Caki2 (cell line): ENCODE measurements around the gene ADAMTS13. TPM values are rescaled to one million over a fixed set of nuclear protein-coding genes. Genes with fewer than 3 reads are reported as not detected.
"Not testable (repeated sequence)": the region's sequence is repeated elsewhere in the genome, so short reads cannot be mapped to it uniquely, and the experiment has no call there.

ENCODE experiments used
- DNase-seq: peaks from one replicate; pipeline ENCODE4 v3.0.0-alpha.2; 2015; ENCODE audit warnings: low read depth
- in situ Hi-C: cut with HindIII; loops from 2 replicates; pipeline ENCODE4 v1.10.0; 2016; ENCODE audit warnings: low sequenced_read_pairs, low pct_unique_long_range_greater_than_20kb, mixed read lengths
- total RNA-seq: library from RNA; depleted of rRNA; stranded (reverse); fragments of >200 nt; shearing (Covaris generic); gene quantifications from 2 replicates; pipeline ENCODE4 v1.2.3, GENCODE V29; 2014; ENCODE audit warnings: low replicate concordance

Gene ADAMTS13
- total RNA-seq, 1 experiment from 2014 or later: 3.0 TPM

DNA sequence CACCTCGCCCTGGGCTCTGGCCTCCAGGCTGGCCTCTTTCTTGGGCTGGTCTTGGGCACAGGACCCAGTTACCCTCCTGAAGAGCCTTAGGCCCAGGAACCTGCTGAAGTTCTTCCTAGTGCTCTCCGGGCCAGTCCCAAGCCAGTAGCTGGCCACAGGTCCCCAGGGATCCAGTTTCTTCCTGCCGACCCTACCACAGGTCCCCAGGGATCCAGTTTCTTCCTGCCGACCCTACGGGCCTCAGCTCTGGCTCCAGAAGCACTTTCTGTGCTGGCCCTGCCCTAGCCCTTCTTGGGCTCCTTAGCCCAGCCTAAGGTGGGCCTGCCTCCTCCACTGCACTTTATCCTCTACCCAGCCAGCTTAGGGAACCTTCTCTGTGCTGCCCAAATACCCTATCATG is 19.4 kb downstream of the ADAMTS13 start:
- in situ Hi-C loops: no loop called here
- no peak for DNase-seq

DNA sequence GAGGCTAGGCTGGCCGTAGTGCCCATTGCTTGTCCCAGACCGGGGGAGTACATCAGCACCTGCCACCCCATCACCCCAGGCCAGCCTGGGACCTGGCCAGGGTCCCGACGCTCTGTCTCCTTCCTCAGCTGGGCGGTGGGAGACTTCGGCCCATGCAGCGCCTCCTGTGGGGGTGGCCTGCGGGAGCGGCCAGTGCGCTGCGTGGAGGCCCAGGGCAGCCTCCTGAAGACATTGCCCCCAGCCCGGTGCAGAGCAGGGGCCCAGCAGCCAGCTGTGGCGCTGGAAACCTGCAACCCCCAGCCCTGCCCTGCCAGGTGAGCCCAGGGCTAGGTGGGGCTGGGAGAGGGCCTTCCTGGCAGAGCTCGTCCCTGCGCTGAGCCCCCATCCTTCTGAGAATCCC is 21.1 kb downstream of the ADAMTS13 start:
- in situ Hi-C loops: no loop called here
- no peak for DNase-seq

DNA sequence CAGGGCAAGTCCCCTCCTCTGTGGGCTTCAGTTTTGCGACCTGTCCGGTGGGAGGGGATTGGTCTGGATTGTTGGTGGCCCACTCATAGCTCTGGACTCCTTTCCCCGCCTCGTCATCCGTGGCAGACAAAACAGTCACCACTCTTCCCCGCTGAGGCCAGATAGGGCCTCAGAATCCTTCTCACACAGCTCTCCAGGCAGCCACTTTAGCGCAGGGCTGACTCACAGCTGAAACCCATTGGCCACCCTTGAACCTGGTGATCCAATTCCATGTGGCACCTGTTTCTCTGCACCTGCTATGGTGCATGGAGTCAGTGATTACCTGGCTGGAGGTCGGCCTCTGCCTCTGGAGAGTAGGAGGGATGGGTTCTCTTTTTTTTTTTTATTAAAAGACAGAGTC is 21.8 kb downstream of the ADAMTS13 start:
- in situ Hi-C loops: no loop called here
- no peak for DNase-seq

DNA sequence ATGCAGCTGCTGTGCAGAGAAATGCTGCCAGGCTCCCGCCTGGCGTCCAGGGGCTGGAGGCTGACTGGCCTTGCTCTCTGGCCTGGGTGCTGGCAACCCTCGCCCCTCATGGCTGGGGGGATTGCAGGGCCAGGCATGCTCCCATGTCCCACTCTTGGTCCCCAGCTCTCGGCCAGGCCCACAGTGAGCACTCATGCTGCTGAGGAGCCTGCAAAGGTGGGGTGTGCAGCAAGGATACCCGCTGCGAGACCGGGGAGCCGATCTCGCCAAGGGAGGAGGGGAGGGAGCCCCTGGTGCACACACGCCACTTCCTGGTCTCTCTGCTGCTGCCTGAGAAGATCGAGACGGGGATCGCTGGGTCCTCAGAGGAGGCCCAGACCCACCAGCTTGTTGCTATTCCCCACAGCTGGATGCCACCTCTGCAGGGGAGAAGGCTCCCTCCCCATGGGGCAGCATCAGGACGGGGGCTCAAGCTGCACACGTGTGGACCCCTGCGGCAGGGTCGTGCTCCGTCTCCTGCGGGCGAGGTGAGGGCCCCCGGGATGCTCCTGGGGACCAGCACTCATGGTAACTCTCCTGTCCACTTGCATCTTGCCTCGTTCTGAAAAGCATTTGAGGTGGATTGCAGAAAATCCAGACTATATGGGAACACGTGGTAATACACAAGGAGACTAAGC is 23.3 kb downstream of the ADAMTS13 start:
- in situ Hi-C loops: no loop called here

DNA sequence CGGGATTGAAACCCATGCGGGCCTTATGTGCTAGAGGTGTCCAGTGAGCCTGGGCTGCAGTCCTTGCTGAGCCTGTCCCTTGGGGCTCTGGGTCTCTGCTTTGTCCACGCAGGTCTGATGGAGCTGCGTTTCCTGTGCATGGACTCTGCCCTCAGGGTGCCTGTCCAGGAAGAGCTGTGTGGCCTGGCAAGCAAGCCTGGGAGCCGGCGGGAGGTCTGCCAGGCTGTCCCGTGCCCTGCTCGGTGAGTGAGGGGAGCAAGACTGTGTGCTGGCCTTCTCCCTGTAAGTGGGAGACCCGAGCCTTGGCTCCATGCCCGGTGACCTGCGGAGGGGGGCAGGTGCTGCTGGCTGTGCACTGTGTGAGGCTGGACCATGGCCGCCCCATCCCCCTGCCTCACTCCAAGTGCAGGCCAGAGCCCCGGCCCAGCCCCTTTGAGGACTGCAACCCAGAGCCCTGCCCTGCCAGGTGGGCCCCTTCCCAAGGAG is 26.4 kb downstream of the ADAMTS13 start:
- in situ Hi-C loops: no loop called here
- DNase-seq: no peak

More for the DNA sequence above, 23.3 kb downstream of the ADAMTS13 start:
- DNase-seq: no peak

DNA sequence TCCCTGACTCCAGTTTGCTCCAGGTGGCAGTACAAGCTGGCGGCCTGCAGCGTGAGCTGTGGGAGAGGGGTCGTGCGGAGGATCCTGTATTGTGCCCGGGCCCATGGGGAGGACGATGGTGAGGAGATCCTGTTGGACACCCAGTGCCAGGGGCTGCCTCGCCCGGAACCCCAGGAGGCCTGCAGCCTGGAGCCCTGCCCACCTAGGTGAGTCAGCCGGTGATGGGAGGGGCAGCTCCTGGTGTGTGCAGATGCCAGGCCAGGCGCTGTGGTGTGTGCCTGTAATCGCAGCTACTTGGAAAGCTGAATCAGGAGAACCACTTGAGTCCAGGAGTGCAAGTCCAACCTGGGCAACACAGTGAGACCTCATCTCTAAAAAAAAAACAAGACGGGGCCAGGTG is 27.6 kb downstream of the ADAMTS13 start:
- DNase-seq: peak; percentile 38
- in situ Hi-C loops: no loop called here

DNA sequence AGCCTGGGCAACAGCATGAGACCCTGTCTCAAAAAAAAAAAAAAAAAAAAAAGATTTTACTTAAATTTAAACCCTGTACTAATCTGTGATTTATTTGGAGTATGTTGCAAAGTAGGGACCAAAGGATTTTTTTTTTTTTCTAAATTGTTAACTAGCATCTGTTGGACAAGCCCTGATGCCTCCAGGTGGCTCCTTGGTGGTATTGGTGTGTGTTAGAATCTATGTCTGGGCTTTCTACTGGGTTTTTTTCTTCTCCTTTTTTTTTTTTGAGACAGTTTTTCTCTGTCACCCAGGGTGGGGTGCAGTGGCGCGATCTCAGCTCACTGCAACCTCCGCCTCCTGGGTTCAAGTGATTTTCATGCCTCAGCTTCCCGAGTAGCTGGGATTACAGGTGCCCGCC is 29.7 kb downstream of the ADAMTS13 start:
- in situ Hi-C loops, DNase-seq: not testable (repeated sequence)

DNA sequence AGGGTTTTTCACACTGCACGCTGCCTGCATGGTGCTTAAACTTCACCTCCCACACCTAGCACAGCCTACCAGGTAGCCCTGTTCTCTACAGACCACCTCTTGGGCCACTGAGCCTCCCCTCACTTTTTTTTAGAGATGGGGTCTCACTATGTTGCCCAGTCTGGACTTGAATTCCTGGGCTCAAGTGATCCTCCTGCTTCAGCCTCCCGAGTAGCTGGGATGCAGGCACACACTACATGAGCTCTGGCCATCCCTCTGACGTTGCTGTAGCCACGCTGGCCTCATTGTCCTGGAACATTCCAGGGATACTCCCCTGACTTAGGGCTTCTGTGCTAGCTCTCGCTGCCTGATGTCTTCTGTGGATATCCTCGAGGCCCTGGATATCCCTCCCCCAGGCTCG is 30.4 kb downstream of the ADAMTS13 start:
- no peak for DNase-seq
- in situ Hi-C loops: no loop called here

DNA sequence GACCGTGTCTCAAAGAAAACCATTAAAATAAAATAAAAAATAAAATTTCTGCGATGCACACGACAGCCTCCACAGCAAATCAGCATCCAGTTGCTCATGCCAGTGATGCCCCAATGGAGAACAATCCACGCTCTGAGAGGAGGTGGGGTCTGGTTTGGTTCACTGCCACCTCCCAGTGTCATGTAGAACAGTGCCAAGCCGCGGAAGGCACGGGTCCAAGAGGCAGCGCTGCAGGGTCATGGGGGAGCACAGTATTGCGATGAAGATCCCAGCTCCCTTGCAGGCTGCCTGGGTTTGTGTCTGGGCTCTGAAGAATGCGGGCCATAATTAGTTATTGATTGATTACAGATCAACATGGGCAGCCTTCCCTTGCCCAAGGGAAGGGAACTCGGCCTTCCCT is 31.5 kb downstream of the ADAMTS13 start:
- no peak for DNase-seq
- in situ Hi-C loops: no loop called here

DNA sequence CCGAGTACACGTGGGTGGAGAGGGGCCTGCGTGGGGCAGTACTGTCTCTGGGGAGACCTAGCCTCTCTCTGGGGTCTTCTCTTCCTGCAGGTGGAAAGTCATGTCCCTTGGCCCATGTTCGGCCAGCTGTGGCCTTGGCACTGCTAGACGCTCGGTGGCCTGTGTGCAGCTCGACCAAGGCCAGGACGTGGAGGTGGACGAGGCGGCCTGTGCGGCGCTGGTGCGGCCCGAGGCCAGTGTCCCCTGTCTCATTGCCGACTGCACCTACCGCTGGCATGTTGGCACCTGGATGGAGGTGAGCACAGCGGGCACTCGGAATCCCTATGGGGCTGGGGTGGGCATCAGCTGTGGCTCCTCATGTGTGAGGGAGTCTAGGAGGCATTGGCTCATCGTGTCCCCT is 32.2 kb downstream of the ADAMTS13 start:
- in situ Hi-C loops: no loop called here
- no peak for DNase-seq

DNA sequence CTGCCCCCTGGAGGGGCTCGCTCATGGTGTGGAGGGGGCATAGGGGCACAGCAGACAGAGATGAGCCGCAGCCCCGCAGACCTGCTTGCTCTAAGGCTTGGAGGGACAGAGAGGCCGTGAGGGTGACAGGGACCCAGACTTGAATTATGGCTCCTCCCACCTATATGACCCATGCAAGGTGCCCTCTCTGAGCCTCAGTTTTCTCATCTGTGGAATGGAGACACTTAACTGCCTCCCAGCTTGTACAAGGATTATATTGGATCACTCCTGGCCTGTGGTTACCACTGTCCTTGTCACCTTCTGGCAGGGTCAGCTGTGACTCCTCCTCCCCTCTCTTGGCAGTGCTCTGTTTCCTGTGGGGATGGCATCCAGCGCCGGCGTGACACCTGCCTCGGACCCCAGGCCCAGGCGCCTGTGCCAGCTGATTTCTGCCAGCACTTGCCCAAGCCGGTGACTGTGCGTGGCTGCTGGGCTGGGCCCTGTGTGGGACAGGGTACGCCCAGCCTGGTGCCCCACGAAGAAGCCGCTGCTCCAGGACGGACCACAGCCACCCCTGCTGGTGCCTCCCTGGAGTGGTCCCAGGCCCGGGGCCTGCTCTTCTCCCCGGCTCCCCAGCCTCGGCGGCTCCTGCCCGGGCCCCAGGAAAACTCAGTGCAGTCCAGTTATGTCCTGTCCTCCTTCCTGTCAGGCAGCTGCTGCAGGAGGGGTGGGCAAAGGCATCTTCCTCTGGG is 32.9 kb downstream of the ADAMTS13 start:
- DNase-seq: no peak
- in situ Hi-C loops: no loop called here

DNA sequence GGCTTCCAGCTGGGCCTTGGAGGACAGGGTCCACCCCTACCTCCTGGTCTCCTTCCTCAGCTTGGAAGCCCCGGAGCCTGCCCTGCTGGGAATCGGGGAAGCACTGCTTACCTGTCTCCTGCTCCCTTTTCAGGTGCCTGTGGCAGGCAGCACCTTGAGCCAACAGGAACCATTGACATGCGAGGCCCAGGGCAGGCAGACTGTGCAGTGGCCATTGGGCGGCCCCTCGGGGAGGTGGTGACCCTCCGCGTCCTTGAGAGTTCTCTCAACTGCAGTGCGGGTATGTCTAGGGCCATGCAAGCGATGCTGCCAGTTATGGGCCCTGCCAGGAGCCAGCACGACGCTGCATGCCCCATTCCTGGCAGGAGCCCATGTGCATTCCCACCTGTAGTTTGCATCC is 33.8 kb downstream of the ADAMTS13 start:
- no peak for DNase-seq
- in situ Hi-C loops: no loop called here

DNA sequence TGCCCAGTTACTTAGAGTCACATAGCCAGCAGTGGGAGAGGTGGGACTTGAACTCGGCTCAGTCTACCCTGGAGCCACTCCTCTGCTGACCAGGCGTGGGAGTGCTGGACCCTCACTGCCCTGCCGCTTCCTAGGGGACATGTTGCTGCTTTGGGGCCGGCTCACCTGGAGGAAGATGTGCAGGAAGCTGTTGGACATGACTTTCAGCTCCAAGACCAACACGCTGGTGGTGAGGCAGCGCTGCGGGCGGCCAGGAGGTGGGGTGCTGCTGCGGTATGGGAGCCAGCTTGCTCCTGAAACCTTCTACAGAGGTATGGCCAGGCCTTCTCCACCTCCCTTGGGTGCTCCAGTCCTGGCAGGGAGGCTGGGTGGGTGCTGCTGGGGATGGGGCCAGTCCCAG is 34.2 kb downstream of the ADAMTS13 start:
- DNase-seq: no peak
- in situ Hi-C loops: no loop called here

DNA sequence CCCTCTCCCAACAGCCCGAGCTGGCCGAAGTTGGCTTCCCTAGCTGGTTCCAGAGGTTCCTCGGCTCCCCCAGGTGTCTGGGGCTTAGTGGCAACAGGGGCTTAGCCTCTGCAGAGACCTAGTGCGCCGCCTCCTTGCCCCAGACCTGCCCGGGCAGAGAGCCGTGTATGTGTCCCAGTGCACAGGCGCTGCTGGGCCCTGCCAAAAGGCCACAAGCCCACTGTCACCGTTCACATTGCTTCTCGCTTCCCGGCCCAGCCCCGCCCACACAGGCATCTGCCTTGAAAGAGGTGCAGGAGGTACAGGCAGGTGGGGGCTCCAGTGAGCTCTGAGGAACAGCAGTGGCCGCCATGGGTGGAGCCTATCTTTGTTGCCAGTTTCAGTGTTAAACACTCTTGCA is 35.1 kb downstream of the ADAMTS13 start:
- in situ Hi-C loops: no loop called here
- no peak for DNase-seq

DNA sequence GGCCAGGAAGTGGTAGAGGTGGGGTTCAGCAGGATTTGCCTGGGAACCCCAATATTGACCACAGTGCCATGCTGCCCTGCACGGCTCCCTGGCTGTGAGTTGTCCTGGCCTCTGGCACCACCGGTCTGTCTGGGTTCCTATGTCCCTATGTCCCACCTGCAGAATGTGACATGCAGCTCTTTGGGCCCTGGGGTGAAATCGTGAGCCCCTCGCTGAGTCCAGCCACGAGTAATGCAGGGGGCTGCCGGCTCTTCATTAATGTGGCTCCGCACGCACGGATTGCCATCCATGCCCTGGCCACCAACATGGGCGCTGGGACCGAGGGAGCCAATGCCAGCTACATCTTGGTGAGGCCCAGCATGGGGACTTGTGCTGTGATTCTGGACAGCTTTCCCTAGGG is 35.6 kb downstream of the ADAMTS13 start:
- no peak for DNase-seq
- in situ Hi-C loops: no loop called here

DNA sequence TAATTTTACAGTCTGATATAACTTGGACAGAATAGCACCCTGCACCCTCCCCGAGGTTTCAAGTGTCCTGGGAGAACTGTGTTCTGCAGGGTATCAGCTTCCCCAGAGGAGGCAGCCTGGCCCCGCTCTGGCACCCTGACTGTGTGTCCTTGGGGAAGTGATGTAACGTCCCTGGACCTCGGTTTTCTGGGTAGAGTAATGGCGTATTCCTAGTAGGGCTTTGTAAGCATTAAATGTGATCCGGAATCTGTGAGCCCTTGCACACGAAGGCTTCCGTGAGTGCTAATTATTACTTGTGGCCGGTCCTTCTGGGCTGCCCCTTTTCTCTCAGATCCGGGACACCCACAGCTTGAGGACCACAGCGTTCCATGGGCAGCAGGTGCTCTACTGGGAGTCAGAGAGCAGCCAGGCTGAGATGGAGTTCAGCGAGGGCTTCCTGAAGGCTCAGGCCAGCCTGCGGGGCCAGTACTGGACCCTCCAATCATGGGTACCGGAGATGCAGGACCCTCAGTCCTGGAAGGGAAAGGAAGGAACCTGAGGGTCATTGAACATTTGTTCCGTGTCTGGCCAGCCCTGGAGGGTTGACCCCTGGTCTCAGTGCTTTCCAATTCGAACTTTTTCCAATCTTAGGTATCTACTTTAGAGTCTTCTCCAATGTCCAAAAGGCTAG is 36.6 kb downstream of the ADAMTS13 start:
- in situ Hi-C loops: no loop called here
- no peak for DNase-seq

DNA sequence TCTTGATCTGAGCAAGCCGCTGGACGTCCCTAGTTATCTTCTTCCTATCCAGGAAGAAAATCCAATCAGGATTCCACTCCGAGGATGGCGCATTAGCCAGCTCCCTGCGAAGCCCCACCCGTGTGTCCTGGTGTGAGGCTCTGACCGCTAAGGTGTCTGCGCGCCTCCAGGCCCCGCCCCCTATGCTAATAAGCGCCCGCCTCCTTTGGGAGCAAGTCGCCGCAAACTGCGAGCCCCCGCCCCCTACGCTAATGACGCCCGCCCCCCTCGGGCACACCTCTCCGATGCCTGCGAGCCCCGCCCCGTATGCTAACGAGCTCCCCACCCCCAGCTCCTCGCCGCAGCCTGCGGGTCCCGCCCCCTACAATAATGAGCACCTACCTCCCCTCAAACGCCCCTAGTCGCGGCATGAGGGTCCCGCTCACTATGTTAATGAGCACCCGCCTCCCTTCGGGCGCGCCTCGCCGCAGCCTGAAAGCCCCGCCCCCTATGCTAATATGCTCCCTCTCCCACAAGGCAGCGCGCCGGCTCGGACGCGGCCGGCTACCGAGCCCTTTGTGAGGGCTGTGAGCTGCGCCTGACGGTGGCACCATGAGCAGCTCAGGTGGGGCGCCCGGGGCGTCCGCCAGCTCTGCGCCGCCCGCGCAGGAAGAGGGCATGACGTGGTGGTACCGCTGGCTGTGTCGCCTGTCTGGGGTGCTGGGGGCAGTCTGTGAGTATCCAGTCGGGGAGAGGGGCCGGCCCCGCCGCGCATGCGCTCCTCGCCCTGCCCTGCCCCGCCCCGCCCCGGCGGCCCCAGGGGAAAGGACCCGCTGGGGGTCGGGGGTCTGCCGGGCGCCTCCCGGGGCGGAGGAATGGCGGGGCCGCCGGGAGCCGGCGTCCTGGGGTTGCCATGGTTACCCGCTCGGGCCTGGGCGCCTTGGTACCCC is 37.6 kb downstream of the ADAMTS13 start, which contains the start of gene CACFD1:
Gene CACFD1 (plus strand): TSS at position 503 of the 929 bp plus-strand sequence. CDS start 89 bp downstream, at position 592.
- DNase-seq: peak; percentile 97
- in situ Hi-C loops: no loop called here
